Muscle of back (tissue), 13 donors: ENCODE measurements around the gene H2BW2. TPM values are rescaled to one million over a fixed set of nuclear protein-coding genes. Genes with fewer than 3 reads are reported as not detected.
"Not testable (repeated sequence)": the region's sequence is repeated elsewhere in the genome, so short reads cannot be mapped to it uniquely, and the experiment has no call there.

ENCODE experiments used
- DNase-seq, 3 donors: peaks; one replicate each; pipeline versions ENCODE4 v3.0.0 to v3.0.0-alpha.2; 2013
- long read RNA-seq, 9 donors: transcript quantifications; one replicate each; lab custom pipeline, GENCODE V29; 2026
- polyA plus RNA-seq, 10 donors: library from polyadenylated mRNA; unstranded; fragments of 120-200 nt; gene quantifications; one replicate each; pipeline ENCODE4 v1.2.1, GENCODE V29; 2013; ENCODE audit not compliant: insufficient read length in 10 of 10

The H2BW2 gene
- under 1 TPM; 0.21 to 0.71 (median 0.41) TPM for polyA plus RNA-seq
- long read RNA-seq, donor 1: 0 reads
- long read RNA-seq, donor 2: 0 reads
- long read RNA-seq, donor 3: 0 reads
- long read RNA-seq, donor 4: 0 reads
- long read RNA-seq, donor 5: 0 reads
- long read RNA-seq, donor 6: 0 reads
- long read RNA-seq, donor 7: 0 reads
- long read RNA-seq, donor 8: 0 reads
- long read RNA-seq, donor 9: 0 reads

GRCh38 chrX:104039689-104040505 is at the start of gene H2BW2:
TSS of gene H2BW2 (plus strand) at chrX:104039956. CDS start at chrX:104039995, 39 bp downstream.
- no peak for DNase-seq

- DNase-seq: no peak
Measured at GRCh38 chrX:103999234-103999633, 40.5 kb upstream of the H2BW2 start.

GRCh38 chrX:104008831-104009230 is 30.9 kb upstream of the H2BW2 start:
- DNase-seq: no peak

GRCh38 chrX:104013158-104013557 is 26.6 kb upstream of the H2BW2 start:
- DNase-seq: no peak

- DNase-seq: no peak
Measured at GRCh38 chrX:104013606-104014005, 26.1 kb upstream of the H2BW2 start, which contains the start of gene H2BW1. TSS of gene H2BW1 (minus strand) at chrX:104013708. CDS start at chrX:104013576, 132 bp downstream.

GRCh38 chrX:104015576-104015975 is 24.2 kb upstream of the H2BW2 start:
- DNase-seq: not testable (repeated sequence)

- DNase-seq: no peak
Measured at GRCh38 chrX:104018126-104018525, 21.6 kb upstream of the H2BW2 start.

GRCh38 chrX:104041003-104041402 is 1.2 kb downstream of the H2BW2 start:
- DNase-seq: no peak

- DNase-seq: no peak
Measured at GRCh38 chrX:104045642-104046041, 5.9 kb downstream of the H2BW2 start.

- no peak for DNase-seq
Measured at GRCh38 chrX:104047171-104047570, 7.4 kb downstream of the H2BW2 start.

GRCh38 chrX:104054956-104055355 is 15.2 kb downstream of the H2BW2 start:
- DNase-seq: not testable (repeated sequence)

GRCh38 chrX:104062636-104063035 is 22.9 kb downstream of the H2BW2 start:
- DNase-seq: not testable (repeated sequence)

- DNase-seq: not testable (repeated sequence)
Measured at GRCh38 chrX:104075778-104076445, 36.2 kb downstream of the H2BW2 start, which contains the start of gene TMSB15C. TSS of gene TMSB15C (minus strand) at chrX:104076236.

- not testable (repeated sequence) for DNase-seq
Measured at GRCh38 chrX:104077854-104078253, 38.1 kb downstream of the H2BW2 start.

GRCh38 chrX:104084063-104084462 is 44.3 kb downstream of the H2BW2 start:
- no peak for DNase-seq

GRCh38 chrX:104084534-104085277 is 45.0 kb downstream of the H2BW2 start:
- DNase-seq: no peak

GRCh38 chrX:104085477-104085876 is 45.7 kb downstream of the H2BW2 start:
- DNase-seq: no peak

GRCh38 chrX:104085919-104086318 is 46.2 kb downstream of the H2BW2 start:
- DNase-seq: no peak
